ENCODE data around the gene PLCB4.

GRCh38 chr20:9416421-9416820 is 347.5 kb downstream of the PLCB4 start:
- no peak for TF ChIP-seq CTCF (IDR thresholded peaks at IDR 0.05)
- TF ChIP-seq ATF3 (CRISPR knock-in tag; conservative IDR thresholded peaks at IDR 0.05): no peak
- no peak for TF ChIP-seq NR1H2 (CRISPR knock-in tag; IDR thresholded peaks at IDR 0.05)
- TF ChIP-seq NR3C1 (CRISPR knock-in tag; conservative IDR thresholded peaks at IDR 0.05; ENCODE audit: low read depth): no peak
- no peak for TF ChIP-seq ESRRA (CRISPR knock-in tag; IDR thresholded peaks at IDR 0.05; ENCODE audit: borderline replicate concordance)
- no peak for TF ChIP-seq SMAD4 (CRISPR knock-in tag; IDR thresholded peaks at IDR 0.05)
- TF ChIP-seq, protein P1, sequence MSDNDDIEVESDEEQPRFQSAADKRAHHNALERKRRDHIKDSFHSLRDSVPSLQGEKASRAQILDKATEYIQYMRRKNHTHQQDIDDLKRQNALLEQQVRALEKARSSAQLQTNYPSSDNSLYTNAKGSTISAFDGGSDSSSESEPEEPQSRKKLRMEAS (CRISPR knock-in tag; IDR thresholded peaks at IDR 0.05): no peak
- no peak for TF ChIP-seq SP1 (CRISPR knock-in tag; conservative IDR thresholded peaks at IDR 0.05)
- no peak for TF ChIP-seq CREM (CRISPR knock-in tag; IDR thresholded peaks at IDR 0.05)
- TF ChIP-seq NFYB (CRISPR knock-in tag; conservative IDR thresholded peaks at IDR 0.05; ENCODE audit: low read depth): no peak
- TF ChIP-seq, protein P2, sequence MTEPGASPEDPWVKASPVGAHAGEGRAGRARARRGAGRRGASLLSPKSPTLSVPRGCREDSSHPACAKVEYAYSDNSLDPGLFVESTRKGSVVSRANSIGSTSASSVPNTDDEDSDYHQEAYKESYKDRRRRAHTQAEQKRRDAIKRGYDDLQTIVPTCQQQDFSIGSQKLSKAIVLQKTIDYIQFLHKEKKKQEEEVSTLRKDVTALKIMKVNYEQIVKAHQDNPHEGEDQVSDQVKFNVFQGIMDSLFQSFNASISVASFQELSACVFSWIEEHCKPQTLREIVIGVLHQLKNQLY (CRISPR knock-in tag; IDR thresholded peaks at IDR 0.05): no peak
- TF ChIP-seq, protein P3, sequence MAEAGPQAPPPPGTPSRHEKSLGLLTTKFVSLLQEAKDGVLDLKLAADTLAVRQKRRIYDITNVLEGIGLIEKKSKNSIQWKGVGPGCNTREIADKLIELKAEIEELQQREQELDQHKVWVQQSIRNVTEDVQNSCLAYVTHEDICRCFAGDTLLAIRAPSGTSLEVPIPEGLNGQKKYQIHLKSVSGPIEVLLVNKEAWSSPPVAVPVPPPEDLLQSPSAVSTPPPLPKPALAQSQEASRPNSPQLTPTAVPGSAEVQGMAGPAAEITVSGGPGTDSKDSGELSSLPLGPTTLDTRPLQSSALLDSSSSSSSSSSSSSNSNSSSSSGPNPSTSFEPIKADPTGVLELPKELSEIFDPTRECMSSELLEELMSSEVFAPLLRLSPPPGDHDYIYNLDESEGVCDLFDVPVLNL (CRISPR knock-in tag; IDR thresholded peaks at IDR 0.05; ENCODE audit: borderline replicate concordance, low read depth): no peak
- no peak for TF ChIP-seq RELA (CRISPR knock-in tag; IDR thresholded peaks at IDR 0.05; ENCODE audit: borderline replicate concordance)
- no peak for TF ChIP-seq HMGXB4 (CRISPR knock-in tag; IDR thresholded peaks at IDR 0.05)

Measured in WTC11 (cell line).